ENCODE results near the gene RPP25L. TPM values are rescaled to one million over a fixed set of nuclear protein-coding genes. Genes with fewer than 3 reads are reported as not detected.
A peak's percentile ranks its signal among the peaks of the same experiment; 100 is the strongest.

RPP25L gene
- polyA plus RNA-seq, 1 of the 3 experiments (the other 2 are of a cell fraction): 47.6 TPM

DNA sequence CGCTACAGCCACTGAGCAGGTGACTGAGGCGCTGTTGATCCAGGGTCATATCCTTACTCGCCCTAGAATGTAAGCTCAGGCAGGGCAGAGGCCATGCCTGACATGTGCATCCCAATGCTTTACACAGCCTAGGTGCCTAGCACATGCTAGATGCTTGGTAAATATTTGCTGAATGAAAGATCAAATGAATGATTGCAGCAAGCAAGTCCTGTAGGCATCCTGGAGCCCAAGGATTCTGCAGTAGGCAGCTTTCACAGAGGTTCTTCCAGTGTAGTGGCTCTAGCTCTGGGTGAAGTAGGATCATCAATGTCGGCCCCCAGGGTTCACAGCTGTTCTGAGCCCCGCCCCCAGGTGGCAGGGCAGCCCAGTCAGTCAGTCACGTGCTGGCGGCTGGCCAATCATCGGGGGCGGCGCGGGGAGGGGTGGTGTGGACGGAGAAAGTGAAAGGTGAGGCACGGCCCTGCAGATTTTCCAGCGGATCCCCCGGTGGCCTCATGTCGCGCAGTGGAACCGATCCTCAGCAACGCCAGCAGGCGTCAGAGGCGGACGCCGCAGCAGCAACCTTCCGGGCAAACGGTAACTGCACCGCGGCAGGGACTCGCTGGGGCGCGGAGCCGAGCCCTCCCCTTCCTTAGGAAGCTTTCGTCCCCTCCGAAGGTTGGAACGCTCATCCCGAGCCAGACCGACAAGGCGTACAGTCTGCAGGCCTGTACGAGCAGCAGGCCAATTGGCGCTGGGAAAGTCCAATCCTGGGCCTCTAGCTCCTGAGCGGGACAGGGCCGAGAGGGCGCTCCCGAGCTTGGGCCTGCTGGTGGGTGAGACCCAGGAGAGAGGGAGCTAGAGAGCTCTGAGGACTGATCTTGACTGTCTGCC is 34.5 kb upstream of the RPP25L start, which contains the start of gene GALT (continued):
- TF ChIP-seq, protein P1, sequence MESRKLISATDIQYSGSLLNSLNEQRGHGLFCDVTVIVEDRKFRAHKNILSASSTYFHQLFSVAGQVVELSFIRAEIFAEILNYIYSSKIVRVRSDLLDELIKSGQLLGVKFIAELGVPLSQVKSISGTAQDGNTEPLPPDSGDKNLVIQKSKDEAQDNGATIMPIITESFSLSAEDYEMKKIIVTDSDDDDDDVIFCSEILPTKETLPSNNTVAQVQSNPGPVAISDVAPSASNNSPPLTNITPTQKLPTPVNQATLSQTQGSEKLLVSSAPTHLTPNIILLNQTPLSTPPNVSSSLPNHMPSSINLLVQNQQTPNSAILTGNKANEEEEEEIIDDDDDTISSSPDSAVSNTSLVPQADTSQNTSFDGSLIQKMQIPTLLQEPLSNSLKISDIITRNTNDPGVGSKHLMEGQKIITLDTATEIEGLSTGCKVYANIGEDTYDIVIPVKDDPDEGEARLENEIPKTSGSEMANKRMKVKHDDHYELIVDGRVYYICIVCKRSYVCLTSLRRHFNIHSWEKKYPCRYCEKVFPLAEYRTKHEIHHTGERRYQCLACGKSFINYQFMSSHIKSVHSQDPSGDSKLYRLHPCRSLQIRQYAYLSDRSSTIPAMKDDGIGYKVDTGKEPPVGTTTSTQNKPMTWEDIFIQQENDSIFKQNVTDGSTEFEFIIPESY (IDR thresholded peaks at IDR 0.05; ENCODE audit: borderline replicate concordance, low read depth): no peak
- no peak for TF ChIP-seq JUND (IDR thresholded peaks at IDR 0.05)
- TF ChIP-seq, protein P2, sequence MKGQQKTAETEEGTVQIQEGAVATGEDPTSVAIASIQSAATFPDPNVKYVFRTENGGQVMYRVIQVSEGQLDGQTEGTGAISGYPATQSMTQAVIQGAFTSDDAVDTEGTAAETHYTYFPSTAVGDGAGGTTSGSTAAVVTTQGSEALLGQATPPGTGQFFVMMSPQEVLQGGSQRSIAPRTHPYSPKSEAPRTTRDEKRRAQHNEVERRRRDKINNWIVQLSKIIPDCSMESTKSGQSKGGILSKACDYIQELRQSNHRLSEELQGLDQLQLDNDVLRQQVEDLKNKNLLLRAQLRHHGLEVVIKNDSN (IDR thresholded peaks at IDR 0.05; ENCODE audit: borderline replicate concordance, low read depth): peak; percentile 98
- no peak for TF ChIP-seq MEF2A (IDR thresholded peaks at IDR 0.05; ENCODE audit: borderline replicate concordance, low read depth)
- no peak for TF ChIP-seq FOXJ3 (CRISPR knock-in tag; IDR thresholded peaks at IDR 0.05)
- TF ChIP-seq NFIC (IDR thresholded peaks at IDR 0.05; ENCODE audit: borderline replicate concordance): peak; percentile 74
- TF ChIP-seq EZH2phosphoT487 (IDR thresholded peaks at IDR 0.05; ENCODE audit: borderline replicate concordance, low read depth): no peak
- TF ChIP-seq, protein P3, sequence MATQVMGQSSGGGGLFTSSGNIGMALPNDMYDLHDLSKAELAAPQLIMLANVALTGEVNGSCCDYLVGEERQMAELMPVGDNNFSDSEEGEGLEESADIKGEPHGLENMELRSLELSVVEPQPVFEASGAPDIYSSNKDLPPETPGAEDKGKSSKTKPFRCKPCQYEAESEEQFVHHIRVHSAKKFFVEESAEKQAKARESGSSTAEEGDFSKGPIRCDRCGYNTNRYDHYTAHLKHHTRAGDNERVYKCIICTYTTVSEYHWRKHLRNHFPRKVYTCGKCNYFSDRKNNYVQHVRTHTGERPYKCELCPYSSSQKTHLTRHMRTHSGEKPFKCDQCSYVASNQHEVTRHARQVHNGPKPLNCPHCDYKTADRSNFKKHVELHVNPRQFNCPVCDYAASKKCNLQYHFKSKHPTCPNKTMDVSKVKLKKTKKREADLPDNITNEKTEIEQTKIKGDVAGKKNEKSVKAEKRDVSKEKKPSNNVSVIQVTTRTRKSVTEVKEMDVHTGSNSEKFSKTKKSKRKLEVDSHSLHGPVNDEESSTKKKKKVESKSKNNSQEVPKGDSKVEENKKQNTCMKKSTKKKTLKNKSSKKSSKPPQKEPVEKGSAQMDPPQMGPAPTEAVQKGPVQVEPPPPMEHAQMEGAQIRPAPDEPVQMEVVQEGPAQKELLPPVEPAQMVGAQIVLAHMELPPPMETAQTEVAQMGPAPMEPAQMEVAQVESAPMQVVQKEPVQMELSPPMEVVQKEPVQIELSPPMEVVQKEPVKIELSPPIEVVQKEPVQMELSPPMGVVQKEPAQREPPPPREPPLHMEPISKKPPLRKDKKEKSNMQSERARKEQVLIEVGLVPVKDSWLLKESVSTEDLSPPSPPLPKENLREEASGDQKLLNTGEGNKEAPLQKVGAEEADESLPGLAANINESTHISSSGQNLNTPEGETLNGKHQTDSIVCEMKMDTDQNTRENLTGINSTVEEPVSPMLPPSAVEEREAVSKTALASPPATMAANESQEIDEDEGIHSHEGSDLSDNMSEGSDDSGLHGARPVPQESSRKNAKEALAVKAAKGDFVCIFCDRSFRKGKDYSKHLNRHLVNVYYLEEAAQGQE (IDR thresholded peaks at IDR 0.05; ENCODE audit: low read depth, low read length): no peak

DNA sequence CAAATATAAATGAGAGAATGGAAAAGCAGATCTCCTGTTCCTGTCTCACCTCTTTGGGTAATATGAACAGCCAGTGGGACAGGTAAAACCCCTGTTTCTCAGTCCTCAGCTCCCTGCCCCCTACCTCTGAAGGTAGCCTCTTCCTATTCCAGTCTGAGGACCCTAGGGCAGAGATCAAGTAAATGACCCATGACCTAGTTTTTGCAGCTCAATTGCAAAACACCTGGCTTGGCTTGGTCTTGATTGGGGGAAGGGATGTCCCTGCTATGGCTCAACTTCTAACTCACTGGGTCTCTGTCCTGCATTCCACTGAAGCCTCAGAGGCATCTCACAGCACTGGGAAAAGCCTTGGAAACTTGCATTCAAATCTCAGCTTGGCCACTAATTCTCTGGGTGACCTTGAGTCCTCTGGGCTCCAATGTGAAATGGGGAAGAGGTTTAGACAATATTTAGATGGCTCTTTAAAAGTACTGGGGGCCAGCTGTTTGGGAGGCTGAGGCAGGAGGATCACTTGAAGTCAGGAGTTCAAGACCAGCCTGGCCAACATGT is 32.9 kb upstream of the RPP25L start:
- Histone ChIP-seq H3K4me2 (no peak overlapping the region), H3K27ac (ENCODE audit: low read depth in 2 of 2, low read length in 1 of 2) (no peak overlapping the region), H3K9ac (no peak overlapping the region), H3K79me2 (ENCODE audit: insufficient read depth) (peaks cover 14% of the 10 kb centered on the region; the same call in 1 of the 2 replicates), H3K9me3 (no peaks in the 10 kb centered on the region), H2AFZ (ENCODE audit: low read depth) (no peak overlapping the region), H3F3A (replicated peaks; ENCODE audit: insufficient read depth) (peaks cover 9% of the 10 kb centered on the region), H3K9me2 (no peaks in the 10 kb centered on the region), H3K4me1 (ENCODE audit: control insufficient read depth in 1 of 2, insufficient read depth in 2 of 2, low read depth in 1 of 2, low read length in 1 of 2) (peaks cover 3 to 32% of the 10 kb centered on the region in 2 experiments; a peak in 2 of 4 replicates), H3K36me3 (replicated peaks in 1 of 2; ENCODE audit: control insufficient read depth in 1 of 2, insufficient read depth in 2 of 2, low read length in 1 of 2) (peaks cover 11 to 19% of the 10 kb centered on the region in 2 experiments), H4K20me1 (ENCODE audit: insufficient read depth) (no peaks in the 10 kb centered on the region), H3K27me3 (ENCODE audit: insufficient read depth) (no peaks in the 10 kb centered on the region), H3K4me3 (ENCODE audit: low read depth in 2 of 2, low read length in 1 of 2) (no peak overlapping the region)
- POLR2A ChIA-PET: interaction anchor here (0.6 kb wide), 1 partner anchor 31 kb away, joined by 4 read pairs; no protein-coding TSS in a partner anchor
- no peak for DNase-seq
- TF ChIP-seq FOXM1 (IDR thresholded peaks at IDR 0.05; ENCODE audit: low read depth): no peak
- no peak for TF ChIP-seq NRF1 (IDR thresholded peaks at IDR 0.05; ENCODE audit: low read depth, low read length)
- no peak for TF ChIP-seq NFIC (IDR thresholded peaks at IDR 0.05; ENCODE audit: borderline replicate concordance)
- TF ChIP-seq RCOR1 (IDR thresholded peaks at IDR 0.05; ENCODE audit: low read length): no peak
- CTCF ChIA-PET: interaction anchor here (0.7 to 14.1 kb wide), 6 partner anchors 7 to 58 kb away, joined by 3 to 152 read pairs (median 18); partner anchors contain the start of genes CCL27, RPP25L and SIGMAR1
